ENCODE measurements around the gene TANGO6. TPM values are rescaled to one million over a fixed set of nuclear protein-coding genes. Genes with fewer than 3 reads are reported as not detected.
A peak's percentile ranks its signal among the peaks of the same experiment; 100 is the strongest.

The TANGO6 gene
- total and polyA plus RNA-seq, 3 experiments from 2014 or later, result 19.5 to 30.3 (median 28.9) TPM

DNA sequence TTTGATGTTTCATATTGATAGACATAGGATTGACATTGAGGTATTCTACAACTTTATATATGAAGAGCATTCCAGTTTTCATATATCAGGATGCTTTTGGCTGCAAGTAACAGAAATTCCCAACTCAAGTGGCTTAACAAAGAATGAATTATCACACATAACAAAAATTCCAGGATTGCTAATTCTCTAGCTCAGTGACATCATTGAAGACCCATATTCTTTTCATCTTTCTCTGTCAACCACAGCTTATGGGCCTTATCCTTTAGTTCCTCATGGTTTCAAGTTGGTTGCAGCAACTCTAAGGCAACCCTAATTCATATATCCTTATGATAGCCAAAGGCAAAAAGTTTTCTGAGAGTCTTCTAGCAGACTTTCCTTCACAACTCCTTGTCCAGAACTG lies 170.7 kb downstream of the TANGO6 start:
- peak overlapping the region in 2 of 8 donors; percentile 15 to 72 for H3K27ac Mint-ChIP-seq
- CTCF ChIA-PET, result no interaction called here

GRCh38 chr16:69014811-69015210 lies 171.5 kb downstream of the TANGO6 start:
- no peak for DNase-seq
- H3K27me3 Mint-ChIP-seq, result no peaks in the 10 kb centered on the region
- CTCF ChIA-PET, result no interaction called here

More for the DNA sequence above, 170.7 kb downstream of the TANGO6 start:
- no peaks in the 10 kb centered on the region for H3K27me3 ChIP-seq (ENCODE audit: insufficient read depth, low read length, poor library complexity, severe bottlenecking)
- no peaks in the 10 kb centered on the region for H3K36me3 ChIP-seq (ENCODE audit: insufficient read depth, low read length)
- no peaks in the 10 kb centered on the region for H3K4me1 ChIP-seq (ENCODE audit: insufficient read depth, low read length)
- H3K36me3 Mint-ChIP-seq, result peaks cover 0 to 46% (median 12%) of the 10 kb centered on the region in 3 donors
- H3K27ac ChIP-seq (ENCODE audit: low read depth, low read length), result no peak overlapping the region
- no peaks in the 10 kb centered on the region for H3K9me3 Mint-ChIP-seq
- H3K27me3 Mint-ChIP-seq, result no peaks in the 10 kb centered on the region
- no peak overlapping the region for H3K4me3 Mint-ChIP-seq
- no peak overlapping the region for H3K4me3 ChIP-seq (ENCODE audit: low read length)
- DNase-seq, result no peak
- H3K9me3 ChIP-seq (ENCODE audit: low read length), result no peaks in the 10 kb centered on the region
- POLR2A ChIA-PET, result no interaction called here
- H3K4me1 Mint-ChIP-seq, result no peaks in the 10 kb centered on the region

GRCh38 chr16:69017036-69017783 lies 173.9 kb downstream of the TANGO6 start:
- POLR2A ChIA-PET, result no interaction called here
- no peak overlapping the region for H3K27ac ChIP-seq (ENCODE audit: low read depth, low read length)
- no peak overlapping the region for H3K4me3 ChIP-seq (ENCODE audit: low read length)
- no peaks in the 10 kb centered on the region for H3K9me3 ChIP-seq (ENCODE audit: low read length)
- H3K36me3 ChIP-seq (ENCODE audit: insufficient read depth, low read length), result no peaks in the 10 kb centered on the region
- CTCF ChIA-PET, result no interaction called here
- Mint-ChIP-seq H3K9me3 (no peaks in the 10 kb centered on the region), H3K4me1 (no peaks in the 10 kb centered on the region), H3K27me3 (no peaks in the 10 kb centered on the region), H3K4me3 (no peak overlapping the region), H3K27ac (peak overlapping the region in 2 of 8 donors; percentile 4 to 59), H3K36me3 (peaks cover 0 to 38% (median 9%) of the 10 kb centered on the region in 3 donors)
- H3K4me1 ChIP-seq (ENCODE audit: insufficient read depth, low read length), result no peaks in the 10 kb centered on the region
- H3K27me3 ChIP-seq (ENCODE audit: insufficient read depth, low read length, poor library complexity, severe bottlenecking), result no peaks in the 10 kb centered on the region
- DNase-seq, result no peak

More at GRCh38 chr16:69014811-69015210, 171.5 kb downstream of the TANGO6 start:
- Mint-ChIP-seq H3K27ac (no peak overlapping the region), H3K36me3 (peaks cover 0 to 43% (median 12%) of the 10 kb centered on the region in 3 donors), H3K4me3 (no peak overlapping the region), H3K4me1 (no peaks in the 10 kb centered on the region), H3K9me3 (no peaks in the 10 kb centered on the region)
- Histone ChIP-seq H3K27ac (ENCODE audit: low read depth, low read length) (no peak overlapping the region), H3K9me3 (ENCODE audit: low read length) (no peaks in the 10 kb centered on the region), H3K4me1 (ENCODE audit: insufficient read depth, low read length) (no peaks in the 10 kb centered on the region), H3K4me3 (ENCODE audit: low read length) (no peak overlapping the region), H3K27me3 (ENCODE audit: insufficient read depth, low read length, poor library complexity, severe bottlenecking) (no peaks in the 10 kb centered on the region), H3K36me3 (ENCODE audit: insufficient read depth, low read length) (no peaks in the 10 kb centered on the region)
- POLR2A ChIA-PET, result no interaction called here

DNA sequence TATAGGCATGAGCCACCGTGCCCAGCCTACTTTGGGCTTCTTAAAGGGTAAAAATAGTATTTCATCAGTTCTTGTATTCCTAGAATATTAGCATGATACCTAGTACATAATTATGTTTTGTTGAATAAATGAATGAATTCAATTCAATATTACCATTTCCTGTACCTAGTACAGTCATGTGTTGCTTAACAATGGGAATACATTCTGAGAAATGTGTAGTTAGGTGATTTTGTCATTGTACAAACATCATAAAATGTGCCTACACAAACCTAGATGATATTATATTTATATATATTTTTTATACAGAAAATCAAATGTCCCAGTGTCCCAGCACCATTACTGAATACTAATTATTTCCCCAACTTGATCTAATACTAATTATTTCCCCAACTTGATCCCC lies 176.5 kb downstream of the TANGO6 start:
- H3K4me3 ChIP-seq (ENCODE audit: low read length), result no peak overlapping the region
- no peak overlapping the region for H3K27ac Mint-ChIP-seq
- no peaks in the 10 kb centered on the region for H3K9me3 Mint-ChIP-seq
- H3K9me3 ChIP-seq (ENCODE audit: low read length), result no peaks in the 10 kb centered on the region
- no peaks in the 10 kb centered on the region for H3K27me3 Mint-ChIP-seq
- H3K27ac ChIP-seq (ENCODE audit: low read depth, low read length), result no peak overlapping the region
- no peaks in the 10 kb centered on the region for H3K36me3 ChIP-seq (ENCODE audit: insufficient read depth, low read length)
- no peak for DNase-seq
- H3K4me1 ChIP-seq (ENCODE audit: insufficient read depth, low read length), result no peaks in the 10 kb centered on the region
- H3K4me1 Mint-ChIP-seq, result no peaks in the 10 kb centered on the region
- ChIA-PET CTCF (no interaction called here), POLR2A (no interaction called here)
- no peak overlapping the region for H3K4me3 Mint-ChIP-seq
- no peaks in the 10 kb centered on the region for H3K27me3 ChIP-seq (ENCODE audit: insufficient read depth, low read length, poor library complexity, severe bottlenecking)
- H3K36me3 Mint-ChIP-seq, result peaks cover 0 to 44% (median 8%) of the 10 kb centered on the region in 3 donors

DNA sequence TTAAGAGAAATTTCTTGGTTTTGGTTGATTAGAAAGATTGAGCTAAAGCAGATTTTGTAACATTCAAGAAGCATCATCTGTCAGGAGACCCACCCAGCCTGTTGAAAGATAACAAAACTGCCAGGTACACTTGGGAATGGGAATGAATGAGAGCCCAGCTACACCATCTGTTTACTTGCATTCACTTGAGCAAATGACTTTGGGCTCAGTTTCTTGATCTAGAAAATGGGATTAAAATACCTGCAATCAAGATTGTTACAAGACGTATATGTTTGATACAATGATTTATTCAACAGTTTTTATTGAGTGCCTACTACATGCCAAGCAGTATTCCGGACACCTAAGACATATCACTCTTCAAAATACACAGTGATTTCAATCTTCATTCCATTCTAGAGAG lies 185.8 kb downstream of the TANGO6 start:
- H3K4me3 ChIP-seq (ENCODE audit: low read length), result no peak overlapping the region
- H3K27ac ChIP-seq (ENCODE audit: low read depth, low read length), result no peak overlapping the region
- no peak overlapping the region for H3K4me3 Mint-ChIP-seq
- no peaks in the 10 kb centered on the region for H3K9me3 ChIP-seq (ENCODE audit: low read length)
- CTCF ChIA-PET, result no interaction called here
- H3K4me1 ChIP-seq (ENCODE audit: insufficient read depth, low read length), result no peaks in the 10 kb centered on the region
- DNase-seq, result no peak
- H3K27ac Mint-ChIP-seq, result no peak overlapping the region
- no peaks in the 10 kb centered on the region for H3K9me3 Mint-ChIP-seq
- H3K27me3 Mint-ChIP-seq, result peaks cover 0 to 2% of the 10 kb centered on the region in 2 donors
- peaks cover 5 to 58% (median 23%) of the 10 kb centered on the region in 3 donors for H3K36me3 Mint-ChIP-seq
- H3K36me3 ChIP-seq (ENCODE audit: insufficient read depth, low read length), result peaks cover 9% of the 10 kb centered on the region
- no peaks in the 10 kb centered on the region for H3K27me3 ChIP-seq (ENCODE audit: insufficient read depth, low read length, poor library complexity, severe bottlenecking)
- POLR2A ChIA-PET, result no interaction called here
- no peaks in the 10 kb centered on the region for H3K4me1 Mint-ChIP-seq

- Histone ChIP-seq H3K27me3 (ENCODE audit: insufficient read depth, low read length, poor library complexity, severe bottlenecking) (no peaks in the 10 kb centered on the region), H3K9me3 (ENCODE audit: low read length) (no peaks in the 10 kb centered on the region), H3K4me3 (ENCODE audit: low read length) (no peak overlapping the region), H3K4me1 (ENCODE audit: insufficient read depth, low read length) (no peaks in the 10 kb centered on the region), H3K27ac (ENCODE audit: low read depth, low read length) (no peak overlapping the region), H3K36me3 (ENCODE audit: insufficient read depth, low read length) (peaks cover 9% of the 10 kb centered on the region)
- H3K9me3 Mint-ChIP-seq, result no peaks in the 10 kb centered on the region
- DNase-seq, result no peak
- POLR2A ChIA-PET, result no interaction called here
- H3K4me1 Mint-ChIP-seq, result no peaks in the 10 kb centered on the region
- H3K36me3 Mint-ChIP-seq, result peaks cover 5 to 57% (median 17%) of the 10 kb centered on the region in 3 donors
- CTCF ChIA-PET, result no interaction called here
- no peak overlapping the region for H3K4me3 Mint-ChIP-seq
- H3K27ac Mint-ChIP-seq, result peak overlapping the region in 1 of 8 donors; percentile 35
- H3K27me3 Mint-ChIP-seq, result peaks cover 0 to 2% of the 10 kb centered on the region in 2 donors
Observed at GRCh38 chr16:69031877-69032301, 188.6 kb downstream of the TANGO6 start.

DNA sequence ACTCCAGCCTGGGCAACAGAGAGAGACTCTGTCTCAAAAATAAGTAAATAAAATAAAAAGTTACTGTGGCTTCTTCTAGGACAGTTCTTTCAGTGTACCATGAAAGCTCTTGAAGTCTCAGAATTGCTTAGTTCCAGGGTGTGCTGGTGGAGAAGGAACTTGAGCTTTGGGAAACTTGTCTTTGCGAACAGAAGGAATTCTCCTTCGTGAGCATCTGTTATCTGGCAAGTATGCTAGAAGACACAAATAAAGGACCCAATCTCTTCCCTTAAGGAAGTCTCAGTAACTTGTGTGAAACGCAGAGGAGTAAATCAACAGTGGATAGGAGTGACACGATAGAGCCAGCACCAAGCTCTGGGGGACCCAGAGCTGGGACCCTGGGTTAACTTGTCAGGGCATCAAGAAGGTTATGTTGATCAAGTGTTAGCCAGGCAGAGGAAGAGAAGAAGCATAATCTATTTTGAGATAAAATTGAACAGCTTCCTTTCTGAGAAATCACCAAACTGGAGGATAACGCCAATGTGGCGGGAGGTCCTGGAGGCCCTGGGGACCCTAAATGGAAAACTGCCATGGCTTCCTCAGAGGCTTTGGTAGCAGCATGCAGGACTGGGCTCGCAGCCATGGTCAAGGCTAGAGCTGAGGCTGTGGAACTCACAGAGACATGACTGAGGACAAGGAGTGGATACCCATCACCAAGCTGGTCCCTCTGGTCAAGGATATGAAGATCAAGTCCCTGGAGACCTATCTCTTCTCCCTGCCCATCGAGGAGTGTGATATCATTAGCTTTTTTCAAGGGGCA lies 190.0 kb downstream of the TANGO6 start:
- POLR2A ChIA-PET, result no interaction called here
- Mint-ChIP-seq H3K27me3 (peaks cover 0 to 2% of the 10 kb centered on the region in 2 donors), H3K4me1 (no peaks in the 10 kb centered on the region), H3K4me3 (no peak overlapping the region), H3K36me3 (peaks cover 5 to 52% (median 17%) of the 10 kb centered on the region in 3 donors), H3K27ac (peak overlapping the region in 1 of 8 donors; percentile 32), H3K9me3 (no peaks in the 10 kb centered on the region)
- H3K9me3 ChIP-seq (ENCODE audit: low read length), result no peaks in the 10 kb centered on the region
- CTCF ChIA-PET, result no interaction called here
- H3K27me3 ChIP-seq (ENCODE audit: insufficient read depth, low read length, poor library complexity, severe bottlenecking), result no peaks in the 10 kb centered on the region
- peaks cover 9% of the 10 kb centered on the region for H3K36me3 ChIP-seq (ENCODE audit: insufficient read depth, low read length)
- H3K27ac ChIP-seq (ENCODE audit: low read depth, low read length), result no peak overlapping the region
- DNase-seq, result no peak
- no peaks in the 10 kb centered on the region for H3K4me1 ChIP-seq (ENCODE audit: insufficient read depth, low read length)
- no peak overlapping the region for H3K4me3 ChIP-seq (ENCODE audit: low read length)

GRCh38 chr16:69035375-69035774 lies 192.0 kb downstream of the TANGO6 start:
- H3K36me3 Mint-ChIP-seq, result peaks cover 8 to 49% (median 14%) of the 10 kb centered on the region in 3 donors
- ChIA-PET CTCF (no interaction called here), POLR2A (interaction anchor here (0.5 kb wide), 1 partner anchor 1642 kb away, joined by 3 read pairs; no protein-coding TSS in a partner anchor)

More at GRCh38 chr16:69035375-69035774, 192.0 kb downstream of the TANGO6 start:
- Mint-ChIP-seq H3K9me3 (no peaks in the 10 kb centered on the region), H3K4me1 (no peaks in the 10 kb centered on the region), H3K27ac (no peak overlapping the region), H3K27me3 (no peaks in the 10 kb centered on the region), H3K4me3 (no peak overlapping the region)
- H3K4me1 ChIP-seq (ENCODE audit: insufficient read depth, low read length), result no peaks in the 10 kb centered on the region
- H3K27me3 ChIP-seq (ENCODE audit: insufficient read depth, low read length, poor library complexity, severe bottlenecking), result no peaks in the 10 kb centered on the region
- no peak for DNase-seq
- H3K27ac ChIP-seq (ENCODE audit: low read depth, low read length), result no peak overlapping the region
- no peak overlapping the region for H3K4me3 ChIP-seq (ENCODE audit: low read length)
- no peaks in the 10 kb centered on the region for H3K9me3 ChIP-seq (ENCODE audit: low read length)
- H3K36me3 ChIP-seq (ENCODE audit: insufficient read depth, low read length), result peaks cover 15% of the 10 kb centered on the region
